Kidney glomerular epithelial cell (primary cell): ENCODE results near the gene ARAP1.

Experiments used
- DNase-seq: peaks from one replicate; lab custom pipeline; 2025; lab: John Stamatoyannopoulos, UW

The ARAP1 gene

DNA sequence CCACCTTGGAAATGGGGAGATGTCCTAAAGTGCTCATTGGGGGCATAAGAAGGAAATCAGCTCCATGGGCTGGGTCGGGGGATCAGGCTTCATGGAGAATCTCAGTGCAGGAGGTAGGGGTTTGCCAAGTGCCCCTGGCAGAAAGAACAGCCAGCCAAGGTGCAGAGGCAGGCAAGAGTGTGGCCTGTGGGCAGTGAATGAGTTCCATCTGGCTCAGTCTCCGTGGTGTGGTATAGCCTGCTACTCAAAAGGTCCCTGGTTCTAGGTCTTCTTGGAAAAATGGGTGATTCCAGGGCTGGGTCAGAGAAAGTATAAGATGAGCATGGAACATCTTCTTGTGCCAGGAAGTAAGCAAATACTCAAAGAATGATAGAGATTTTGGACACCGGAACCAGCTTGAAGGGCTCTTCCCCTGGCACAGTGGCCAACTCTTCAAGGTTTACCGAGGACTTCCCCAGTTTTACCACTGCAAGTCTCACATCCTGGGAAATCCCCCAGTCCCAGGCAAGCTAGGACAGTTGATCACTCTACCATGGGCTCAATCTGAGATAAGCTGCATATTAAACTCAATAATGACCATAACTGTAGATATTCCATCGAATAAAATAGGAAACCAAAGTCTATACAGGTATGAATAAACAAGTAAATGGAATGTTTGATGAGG lies 10.6 kb upstream of the ARAP1 start:
- DNase-seq: no peak

DNA sequence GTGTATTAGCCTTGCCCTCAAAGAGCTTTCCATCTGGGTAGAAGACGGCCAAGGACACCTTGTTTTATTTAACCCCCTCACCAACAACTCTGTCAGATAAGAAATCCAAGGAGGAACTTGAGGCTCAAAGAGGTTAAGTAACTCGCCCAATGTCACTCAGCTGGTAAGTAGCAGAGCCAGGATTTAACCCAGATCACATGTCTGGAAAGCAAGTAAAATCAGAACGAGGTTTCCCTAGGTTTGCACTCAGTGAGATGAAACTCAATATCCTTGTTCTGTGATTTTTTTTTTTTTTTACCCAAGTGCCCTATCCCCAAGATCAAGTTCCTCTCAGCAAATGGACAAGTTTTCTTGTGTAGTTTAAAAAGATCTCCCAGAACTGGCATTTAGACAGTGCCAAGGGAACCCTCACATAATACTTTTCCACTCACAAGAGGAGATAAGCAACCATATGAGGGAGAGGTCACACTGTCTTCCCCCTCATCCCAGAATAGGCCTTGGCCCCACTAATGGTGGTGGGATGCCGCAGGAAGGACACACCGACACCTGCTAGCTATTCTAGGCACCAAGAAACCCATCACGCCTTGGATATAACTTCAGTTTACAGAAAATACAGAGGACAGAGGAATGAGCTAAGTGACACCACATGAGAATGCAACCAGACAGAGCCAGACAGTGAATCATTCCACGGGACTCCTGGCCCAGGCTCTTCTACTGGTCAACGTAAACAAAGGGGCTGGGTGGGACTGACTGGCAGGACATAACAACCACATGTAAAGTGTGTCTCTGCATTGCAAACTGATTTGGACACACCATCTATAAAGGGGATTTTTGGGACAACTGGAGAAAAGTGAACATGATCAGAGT lies 8.6 kb upstream of the ARAP1 start:
- no peak for DNase-seq

DNA sequence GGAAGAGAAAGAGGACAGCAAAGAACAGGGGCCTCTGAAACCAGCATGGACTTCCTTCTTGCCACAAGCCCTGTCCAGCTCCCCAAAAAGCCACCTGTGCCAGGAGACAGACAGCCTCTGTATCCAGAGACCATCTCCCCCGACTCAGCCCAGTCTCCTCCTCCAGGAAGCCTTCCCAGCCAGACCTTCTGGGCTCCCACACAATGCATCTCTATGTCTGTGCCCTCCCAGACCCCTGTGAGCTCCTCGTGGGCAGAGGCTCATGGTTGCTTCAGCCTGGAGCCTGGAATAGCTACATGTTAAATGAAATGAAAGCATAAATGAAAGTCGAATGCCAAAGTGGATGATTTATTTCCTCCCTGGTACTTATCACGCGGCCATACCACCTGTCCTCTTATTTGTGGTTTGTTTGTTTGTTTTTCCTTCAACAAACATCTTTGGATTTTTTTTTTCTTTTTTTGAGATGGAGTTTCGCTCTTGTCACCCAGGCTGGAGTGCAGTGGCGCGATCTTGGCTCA lies 7.3 kb upstream of the ARAP1 start:
- DNase-seq: no peak

DNA sequence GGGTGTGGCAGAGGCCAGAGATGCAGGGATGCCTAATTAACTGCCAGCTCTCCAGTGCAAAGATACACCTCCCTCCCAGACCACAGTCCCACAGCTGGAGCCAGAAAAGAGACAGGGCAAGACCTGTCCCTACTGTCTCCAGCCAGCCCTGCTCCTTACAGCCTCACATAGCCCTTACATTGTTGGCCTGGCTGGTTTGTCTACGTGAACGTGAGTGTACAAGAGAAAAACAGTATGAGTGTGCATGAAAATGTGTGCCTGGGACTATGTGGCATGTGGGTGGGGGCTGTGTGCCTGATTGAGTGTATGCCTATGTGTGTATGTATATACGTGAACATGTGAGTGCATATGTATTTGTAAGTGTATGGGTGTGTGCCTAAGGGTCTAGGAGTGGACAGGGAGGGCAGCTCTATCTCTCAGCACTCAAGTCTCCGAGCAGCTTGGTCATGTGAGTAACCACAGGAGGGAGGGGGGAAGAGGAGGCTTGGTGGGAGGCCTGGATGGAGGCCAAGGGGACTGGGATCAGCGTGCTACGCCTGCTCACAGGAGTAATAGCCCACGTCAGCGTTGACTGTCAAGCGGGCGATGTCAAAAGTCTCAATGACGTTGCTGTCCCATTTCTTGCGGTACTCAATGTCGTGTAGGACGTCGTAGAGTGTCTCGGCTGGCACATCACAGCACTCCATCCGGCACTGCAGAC lies 6.6 kb upstream of the ARAP1 start:
- peak; percentile 51 for DNase-seq

DNA sequence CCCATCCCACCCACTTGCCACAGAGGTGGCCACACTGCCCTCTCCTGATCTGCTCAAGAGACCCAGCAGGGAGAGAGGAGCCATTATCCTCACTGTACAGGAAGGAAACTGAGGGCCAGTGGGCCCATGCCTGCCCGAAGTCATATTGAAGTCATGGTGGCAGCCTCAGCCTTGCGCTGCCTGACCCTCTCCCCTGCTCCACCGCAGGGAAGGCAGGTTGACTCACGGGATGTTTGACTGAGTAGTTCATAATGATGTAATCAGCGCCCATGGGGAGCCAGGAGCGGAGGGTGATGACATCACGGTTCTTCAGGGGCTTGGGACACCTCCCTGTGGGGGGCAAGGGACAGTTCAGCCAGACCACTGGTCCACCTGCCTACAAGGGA lies 6.1 kb upstream of the ARAP1 start:
- DNase-seq: no peak

DNA sequence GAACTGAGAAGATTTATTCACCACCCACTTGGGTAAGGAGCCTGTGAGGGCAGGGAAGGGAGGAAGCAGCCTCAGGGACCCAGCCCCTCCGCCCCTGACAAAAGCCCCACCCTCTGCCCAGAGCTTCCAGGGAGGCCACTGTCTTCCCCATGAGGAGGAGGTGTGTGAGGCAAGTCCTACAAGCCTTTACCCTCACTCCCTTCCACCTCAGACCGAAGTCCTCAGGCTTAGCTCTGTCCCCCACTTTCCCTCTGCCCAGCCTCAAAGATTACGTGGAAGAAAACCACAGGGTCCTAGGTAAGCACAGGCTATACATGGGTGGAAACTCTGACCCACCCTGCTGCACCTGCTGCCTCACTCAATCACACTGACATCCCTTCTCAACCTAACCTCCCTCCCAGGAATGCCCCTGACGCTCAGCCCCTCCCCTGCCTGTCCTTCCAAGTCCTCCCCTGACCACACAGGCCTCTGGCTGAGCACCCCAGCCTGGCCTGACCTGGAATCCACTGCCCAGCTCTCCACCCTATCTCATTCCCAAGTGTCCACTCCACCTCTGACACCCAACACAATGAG lies 3.6 kb upstream of the ARAP1 start:
- no peak for DNase-seq

DNA sequence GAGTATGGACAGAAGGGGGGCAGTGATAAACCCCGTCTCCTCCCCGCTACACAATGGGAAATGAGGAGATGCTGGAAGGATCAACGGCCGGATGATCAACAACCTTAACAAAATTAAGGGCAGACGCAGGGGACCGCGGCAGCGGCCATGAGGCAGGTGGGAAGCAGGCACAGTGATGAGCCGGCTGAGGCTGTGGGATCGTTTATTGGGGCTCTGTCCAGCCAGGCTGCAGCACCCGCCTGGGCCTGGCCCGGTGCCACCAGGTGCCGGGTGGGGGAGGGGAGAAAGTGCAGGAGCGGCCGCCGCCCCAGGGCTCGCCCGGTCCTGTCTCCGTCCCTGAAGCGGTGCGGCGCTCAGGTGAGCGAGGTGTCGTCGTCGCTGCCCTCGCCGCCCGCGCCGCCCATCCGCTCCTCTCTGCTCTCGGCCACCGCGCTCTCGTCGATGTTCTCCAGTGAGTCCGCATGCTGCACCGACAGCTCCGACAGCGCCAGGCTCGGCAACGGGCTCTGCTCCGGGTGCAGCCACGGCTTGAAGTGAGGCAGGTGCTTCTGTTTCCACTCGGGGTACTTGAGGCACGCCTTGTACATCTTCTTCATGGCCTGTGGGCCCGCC lies 2.4 kb upstream of the ARAP1 start:
- DNase-seq: no peak

DNA sequence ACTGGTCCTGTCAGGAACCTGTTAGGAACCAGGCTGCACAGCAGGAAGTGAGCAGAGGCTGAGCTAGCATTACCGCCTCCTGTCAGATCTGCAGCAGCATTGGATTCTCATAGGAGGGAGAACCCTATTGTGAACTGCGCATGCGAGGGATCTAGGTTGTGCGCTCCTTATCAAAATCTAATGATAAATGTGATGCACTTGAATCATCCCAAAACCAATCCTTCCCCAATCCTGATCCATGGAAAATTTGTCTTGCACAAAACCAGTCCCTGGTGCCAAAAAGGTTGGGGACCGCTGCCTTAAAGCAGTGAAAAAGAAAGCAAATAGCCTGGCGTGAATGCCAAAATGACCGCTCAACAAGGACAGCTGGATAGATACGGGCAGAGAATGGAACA lies 1.9 kb upstream of the ARAP1 start:
- DNase-seq: no peak

DNA sequence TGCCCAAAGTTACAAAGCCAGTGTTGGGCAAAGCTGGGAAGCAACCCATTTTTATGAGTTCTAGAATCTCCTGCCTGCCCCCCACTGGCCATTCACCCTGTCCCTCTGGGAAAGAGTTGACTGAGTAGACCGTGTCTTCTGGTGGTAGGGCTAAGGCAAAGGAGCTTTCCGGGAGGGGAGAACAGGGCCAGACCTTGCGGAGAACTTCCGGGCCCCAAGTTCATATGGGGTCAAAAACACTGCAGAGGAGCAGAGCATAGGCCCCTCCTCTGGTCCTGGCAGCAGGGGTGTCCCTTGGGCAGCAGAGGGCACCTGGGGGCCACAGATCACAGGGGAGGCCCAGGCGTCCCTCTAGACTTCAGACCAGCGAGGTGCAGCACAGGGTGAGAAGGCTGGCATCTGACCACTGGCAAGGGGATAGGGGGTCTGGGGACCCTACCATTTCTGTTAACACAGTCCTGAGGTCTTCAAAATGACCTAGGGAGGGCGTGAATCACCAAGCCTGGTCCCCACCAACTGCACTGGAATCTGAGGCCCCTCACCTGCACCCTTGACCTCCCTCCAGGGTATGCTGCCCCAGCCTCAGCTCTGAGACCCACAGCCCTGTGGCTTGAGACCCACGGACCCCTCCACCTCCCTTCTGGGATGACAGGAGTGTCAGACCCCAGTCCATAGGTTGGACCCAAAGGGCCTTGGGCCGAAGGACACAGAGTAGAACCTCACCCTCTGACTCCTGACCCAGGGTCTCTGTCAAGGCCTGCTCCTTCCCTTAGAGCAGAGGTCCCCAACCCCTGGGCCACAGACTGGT lies 1.3 kb upstream of the ARAP1 start:
- no peak for DNase-seq

DNA sequence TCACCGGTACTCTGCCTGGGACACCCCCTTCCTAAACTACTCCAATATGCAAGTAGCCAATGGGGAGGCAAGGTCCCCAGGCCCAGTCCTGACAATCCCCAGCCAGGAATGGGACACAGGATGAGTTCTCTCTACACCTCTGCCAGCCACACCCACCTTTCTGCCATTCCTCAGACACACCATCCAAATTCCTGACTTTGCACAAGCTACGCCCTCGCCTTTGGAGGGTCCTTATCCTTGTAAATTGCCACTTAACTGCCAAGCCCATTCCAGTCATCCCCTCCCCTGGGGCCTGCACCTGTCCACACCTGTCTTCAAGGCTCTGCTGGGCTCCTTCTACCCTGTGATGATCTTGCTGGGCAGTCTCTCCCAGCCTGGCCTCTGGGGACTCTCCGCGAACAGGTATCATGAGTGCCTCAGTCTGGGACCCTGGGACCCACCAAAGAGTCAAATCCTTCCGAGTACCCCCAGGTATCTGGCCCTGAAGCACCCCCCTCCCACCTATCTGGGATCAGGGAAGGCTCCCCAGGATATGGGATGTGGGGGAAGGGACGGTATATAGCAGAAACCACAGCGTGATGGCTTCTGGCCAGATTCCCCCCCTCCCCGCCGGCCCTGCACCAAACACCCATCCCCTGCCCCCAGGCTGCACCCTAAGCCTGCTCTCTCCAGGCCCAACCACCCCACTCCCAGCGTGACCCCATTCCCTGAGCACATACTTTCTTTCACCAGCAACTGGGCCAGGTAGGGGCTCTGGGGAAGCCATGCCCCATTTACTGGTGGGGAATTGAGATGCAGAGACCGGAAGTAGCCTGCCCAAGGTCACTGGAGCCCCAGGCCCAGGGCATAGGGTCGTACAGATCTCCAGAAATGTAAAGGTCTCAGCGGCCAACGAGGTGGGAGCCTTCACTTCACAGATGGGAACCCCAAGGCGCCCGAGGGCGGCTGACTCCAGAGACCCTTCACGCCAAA lies 806 bp downstream of the ARAP1 start:
- no peak for DNase-seq

DNA sequence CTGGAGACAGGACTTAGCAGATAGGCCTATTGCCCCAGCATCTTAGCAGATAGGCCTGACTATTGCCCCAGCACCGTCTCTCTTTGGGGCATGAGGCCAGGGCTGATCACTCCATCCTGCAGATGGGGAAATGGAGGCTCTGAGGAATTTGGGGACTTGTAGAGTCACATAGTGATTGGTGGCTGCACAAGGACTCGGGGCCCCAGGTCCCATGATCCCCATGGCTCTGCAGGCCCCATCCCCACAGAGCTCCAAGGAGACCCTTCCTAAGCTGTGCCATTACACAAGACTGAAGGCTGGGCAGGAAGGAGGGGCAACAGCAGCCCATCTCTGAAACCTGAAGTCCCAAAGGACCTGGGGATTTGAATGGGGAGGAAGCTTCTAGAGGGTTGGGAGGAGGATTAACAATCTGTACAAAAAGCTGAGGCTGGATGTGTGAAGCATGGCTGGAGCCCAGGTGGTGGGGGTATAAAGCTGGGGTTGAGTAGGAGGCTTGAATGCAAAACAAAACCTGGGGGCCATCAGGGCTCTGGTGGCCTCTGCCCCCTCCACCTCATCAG lies 1.6 kb downstream of the ARAP1 start:
- no peak for DNase-seq

DNA sequence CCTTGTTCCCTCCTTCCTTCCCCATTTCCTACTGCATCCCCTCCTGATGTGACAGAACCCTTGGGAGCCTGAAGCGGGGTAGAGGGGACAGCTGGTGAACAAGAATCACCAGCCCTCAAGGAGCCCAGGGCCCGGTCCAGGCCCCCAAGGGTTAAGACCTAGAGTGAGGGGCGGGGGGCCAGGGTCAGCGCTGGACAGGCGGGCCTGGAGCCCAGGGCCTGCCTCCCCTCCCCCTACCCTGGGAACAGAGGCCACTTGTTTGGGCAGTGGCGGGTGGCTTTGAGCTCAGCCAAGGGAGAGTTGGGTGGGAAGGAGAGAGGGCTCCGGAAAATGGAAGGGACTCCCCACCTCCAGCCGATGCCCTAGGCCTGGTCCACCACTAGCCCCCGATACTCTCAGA lies 2.1 kb downstream of the ARAP1 start:
- no peak for DNase-seq

DNA sequence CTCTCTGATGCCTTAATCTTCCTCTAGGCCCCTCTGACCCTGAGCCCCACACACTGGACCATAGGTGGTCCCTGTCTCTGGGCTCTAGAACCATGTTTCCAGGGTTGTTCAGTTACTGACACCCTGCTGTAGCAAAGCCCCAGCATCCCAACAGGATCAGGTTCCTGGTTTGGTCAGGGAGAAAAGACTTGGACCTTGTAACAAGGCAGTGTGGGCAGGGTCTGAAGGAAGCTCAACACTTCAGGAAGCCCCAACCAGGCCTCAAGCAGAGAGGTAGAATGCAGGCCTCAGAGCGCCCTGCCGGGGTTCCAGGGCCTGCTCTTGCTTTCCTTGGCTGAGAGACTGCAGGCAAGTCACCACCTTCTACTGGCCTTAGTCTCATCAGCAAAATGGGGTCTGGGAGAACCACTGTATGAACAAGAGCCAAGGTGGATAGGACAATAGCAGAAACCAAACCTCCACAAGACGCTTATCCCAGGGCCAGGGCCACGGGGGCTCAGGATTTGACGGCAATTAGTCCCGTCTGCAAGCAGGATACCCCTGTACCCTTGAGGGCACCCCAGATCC lies 4.8 kb downstream of the ARAP1 start:
- no peak for DNase-seq

DNA sequence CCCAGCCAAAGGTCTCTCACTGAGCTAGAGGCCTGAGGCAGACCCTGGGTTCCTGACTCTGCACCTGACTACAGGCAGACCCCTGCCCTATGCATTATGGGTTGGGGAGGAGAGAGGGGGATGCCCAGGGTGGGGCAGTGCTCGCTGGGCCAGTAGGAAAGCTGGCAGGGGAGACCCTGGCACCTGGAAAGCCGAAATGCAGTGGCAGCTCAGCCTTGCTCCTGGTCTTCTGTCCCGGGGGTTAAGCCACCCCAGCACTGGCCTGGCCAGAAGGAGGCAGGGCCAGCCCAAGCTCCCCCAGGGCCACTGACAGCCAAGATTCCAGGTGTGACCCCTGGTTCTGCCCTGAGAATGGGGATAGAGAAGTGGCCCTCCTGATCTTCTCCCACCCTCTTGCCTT lies 5.4 kb downstream of the ARAP1 start:
- no peak for DNase-seq

DNA sequence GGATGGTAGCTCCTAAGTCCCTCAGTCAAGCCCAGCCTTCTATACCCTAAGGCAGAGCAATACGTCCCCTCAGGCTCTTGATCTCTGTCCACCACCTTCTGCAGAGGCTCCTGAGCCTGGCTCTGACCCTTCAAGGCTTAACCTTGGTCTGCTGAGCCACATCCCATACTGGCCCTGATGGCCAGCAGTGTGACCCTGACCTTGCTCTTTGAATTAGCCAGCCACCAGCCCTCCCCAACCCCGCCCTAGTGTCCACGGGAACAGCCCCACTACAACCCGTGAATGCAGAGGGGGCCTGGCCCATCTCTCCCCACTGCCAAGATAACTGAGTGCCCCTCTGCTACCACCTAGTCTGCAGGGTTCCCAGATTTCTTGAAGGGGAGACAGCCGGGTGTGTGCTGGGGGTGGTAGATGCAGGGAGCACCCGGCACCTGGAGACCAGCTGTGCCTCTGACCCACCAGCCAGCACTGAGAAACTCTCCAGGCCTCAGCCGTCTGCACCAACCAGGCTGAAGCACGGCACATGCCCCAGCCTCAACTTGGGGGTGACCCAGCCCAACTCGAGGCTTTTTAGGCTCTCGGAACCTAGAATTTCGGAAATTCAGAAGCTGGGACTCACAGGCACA lies 6.2 kb downstream of the ARAP1 start:
- DNase-seq: no peak

DNA sequence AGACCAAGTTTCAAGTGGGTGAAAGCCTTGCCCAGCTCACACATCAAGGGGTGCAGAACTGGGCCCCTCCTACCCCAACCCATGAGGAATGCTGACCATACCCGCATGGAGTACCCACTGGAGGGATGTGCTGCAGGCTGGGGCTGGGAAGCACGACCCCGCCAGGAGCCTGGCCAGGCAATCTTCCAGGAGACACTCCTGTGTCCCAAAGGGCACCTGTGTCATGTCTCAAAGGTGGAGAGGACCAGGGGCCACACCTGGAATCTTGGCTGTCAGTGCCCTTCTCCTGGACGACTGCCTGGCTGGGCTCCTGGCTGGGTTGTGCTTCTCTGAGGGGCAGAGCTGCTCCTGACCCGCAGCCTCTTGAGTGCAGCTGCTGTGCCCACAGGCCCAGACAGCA lies 6.7 kb downstream of the ARAP1 start:
- DNase-seq: no peak

DNA sequence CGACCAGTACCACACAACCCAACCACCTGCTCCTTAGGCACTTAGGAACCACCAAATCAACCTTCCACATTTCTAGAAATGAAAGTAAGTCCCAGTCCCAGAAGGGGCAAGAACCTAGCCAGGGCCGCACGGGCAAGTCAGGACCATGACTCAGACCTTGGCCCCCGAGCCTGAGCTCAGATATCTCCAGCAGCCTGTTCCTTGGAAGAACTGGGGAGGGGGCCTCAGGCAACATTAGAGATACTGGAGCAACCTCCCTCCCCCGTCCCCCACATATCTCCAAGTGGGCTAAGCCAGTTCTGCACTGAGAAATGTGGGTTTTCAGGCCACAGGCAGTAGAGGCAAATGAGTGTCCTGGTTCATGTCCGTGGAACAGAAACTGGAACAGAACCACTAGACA lies 7.7 kb downstream of the ARAP1 start:
- DNase-seq: no peak

DNA sequence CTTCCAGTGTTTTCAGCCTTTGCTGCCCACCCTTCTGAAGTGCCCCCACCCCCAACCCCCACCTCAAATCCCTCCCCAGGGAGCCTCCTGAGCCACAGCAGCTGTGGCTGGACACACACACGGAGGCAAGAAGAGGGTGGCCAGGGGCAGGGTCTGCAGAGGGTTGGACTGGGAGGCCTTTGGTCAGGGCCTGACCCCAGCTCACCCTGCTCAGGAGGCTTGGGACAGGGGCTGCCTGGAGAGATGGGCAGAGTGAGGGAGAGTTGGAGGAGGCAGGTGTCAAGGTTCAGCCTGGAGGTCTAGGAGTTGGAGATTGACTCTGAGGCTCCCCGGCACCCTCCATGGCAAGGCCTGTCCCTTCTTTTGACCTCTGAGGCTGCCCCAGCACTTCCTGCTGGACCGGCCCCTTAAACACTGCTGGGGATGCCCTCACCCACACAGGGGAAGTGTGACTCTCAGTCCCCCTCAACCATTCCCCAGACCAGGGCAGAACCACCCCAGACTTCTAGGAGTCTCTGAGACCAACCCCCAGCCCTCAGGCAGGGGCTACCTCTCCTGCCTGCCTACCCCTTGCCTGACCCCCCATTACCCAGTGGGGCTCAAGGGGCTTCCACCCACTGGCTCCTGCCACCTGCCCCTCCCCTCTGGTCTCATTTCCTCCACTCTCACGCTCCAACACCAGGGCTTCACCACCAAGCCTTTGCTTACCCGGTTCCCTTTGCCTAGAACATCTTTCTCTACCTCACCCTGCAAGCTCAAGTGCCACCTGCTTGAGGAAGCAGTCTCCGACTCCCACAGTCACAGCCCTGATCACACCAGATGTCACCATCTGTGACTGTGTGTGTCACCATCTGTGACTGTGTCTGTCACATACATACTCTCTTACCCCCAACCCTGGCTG lies 8.6 kb downstream of the ARAP1 start:
- no peak for DNase-seq
